Measurements from ENCODE around the gene TPST2. TPM values are rescaled to one million over a fixed set of nuclear protein-coding genes. Genes with fewer than 3 reads are reported as not detected.

TPST2 gene
- total RNA-seq, 1 experiment from 2014 or later, result 11.8 TPM

- Histone ChIP-seq H3K36me3 (ENCODE audit: control insufficient read depth in 1 of 2, insufficient read depth in 2 of 2, low read length in 2 of 2) (no peaks in the 10 kb centered on the region), H3K9ac (ENCODE audit: low read length) (no peak overlapping the region), H4K20me1 (ENCODE audit: insufficient read depth) (no peaks in the 10 kb centered on the region), H2AFZ (ENCODE audit: low read depth, low read length, poor library complexity, severe bottlenecking) (no peak overlapping the region), H3K4me1 (ENCODE audit: control insufficient read depth in 1 of 2, insufficient read depth in 2 of 2, low read length in 2 of 2) (no peaks in the 10 kb centered on the region), H3K27ac (ENCODE audit: low read depth, low read length) (no peak overlapping the region), H3K27me3 (ENCODE audit: insufficient read depth, low read length) (peaks cover 15% of the 10 kb centered on the region; the same call in 1 of the 2 replicates), H3K79me2 (ENCODE audit: insufficient read depth, low read length) (no peaks in the 10 kb centered on the region), H3K9me3 (ENCODE audit: control insufficient read depth in 1 of 2, insufficient read depth in 1 of 2, low read depth in 1 of 2, low read length in 2 of 2) (no peaks in the 10 kb centered on the region), H3K4me2 (ENCODE audit: low read length) (no peak overlapping the region), H3K4me3 (replicated peaks in 1 of 2; ENCODE audit: low read depth in 1 of 2, low read length in 2 of 2) (no peak overlapping the region), H3K9me2 (ENCODE audit: insufficient read depth) (no peaks in the 10 kb centered on the region)
- ChIA-PET RAD21 (ENCODE audit: low non-redundant PET in 1 of 2, low total read pairs in 2 of 2, uncharacterized antibody in 2 of 2, unreplicated experiment in 2 of 2) (no interaction called here), POLR2A (no interaction called here), CTCF (no interaction called here)
- no peak for TF ChIP-seq EZH2phosphoT487 (IDR thresholded peaks at IDR 0.05; ENCODE audit: borderline replicate concordance)
- TF ChIP-seq CTCF (IDR thresholded peaks at IDR 0.05 in 2 of 3, conservative IDR thresholded peaks at IDR 0.05 in 1 of 3; ENCODE audit: borderline replicate concordance in 1 of 3, insufficient read depth in 1 of 3, low read depth in 2 of 3, low read length in 2 of 3), result no peak
- no peak for TF ChIP-seq SRF (IDR thresholded peaks at IDR 0.05; ENCODE audit: low read depth)
- no peak for TF ChIP-seq ZBTB33 (IDR thresholded peaks at IDR 0.05; ENCODE audit: extremely low read depth, insufficient replicate concordance, low read length)
- TF ChIP-seq POLR2A (IDR thresholded peaks at IDR 0.05; ENCODE audit: borderline replicate concordance, extremely low read depth, insufficient read depth, insufficient read length), result no peak
- BruUV-seq (replicated peaks), result no TSS peak
- intact Hi-C loops (cut with micrococcal nuclease), result no loop called here
- no peak for DNase-seq (ENCODE audit: low read depth, low spot score)
- no peak for ATAC-seq
Measured at GRCh38 chr22:26610072-26610958, 20.4 kb upstream of the TPST2 start.

All from HCT116 (cell line).